Peyer's patch (tissue), 4 donors: ENCODE results near the gene ZNF33B.

Source experiments
- CTCF ChIP-seq, 6 experiments: fragments of 450-650 bp in 4 of 6; fragments of 200-600 bp in 2 of 6; sonication (generic) in 1 of 6; IDR thresholded peaks; one replicate each; pipeline ENCODE4 v1.5.1; 2017 to 2019; ENCODE audit warnings: antibody characterized with exemption in 6 of 6, mild to moderate bottlenecking in 3 of 6, moderate library complexity in 1 of 6
- POLR2A ChIP-seq, 2 donors: fragments of 450-650 bp; IDR thresholded peaks; one replicate each; pipeline ENCODE4 v1.5.1; 2017; ENCODE audit warnings: antibody characterized with exemption in 2 of 2, mild to moderate bottlenecking in 2 of 2, moderate library complexity in 2 of 2

GRCh38 chr10:42646687-42647640 is 8.6 kb upstream of the ZNF33B start:
- TF ChIP-seq CTCF (IDR thresholded peaks at IDR 0.05) (no peak), POLR2A (IDR thresholded peaks at IDR 0.05) (no peak)
